ENCODE results near the gene SMAD9.

- TF ChIP-seq TAF1 (IDR thresholded peaks at IDR 0.05; ENCODE audit: borderline replicate concordance, insufficient read depth, low read length): no peak
- TF ChIP-seq REST (IDR thresholded peaks at IDR 0.05; ENCODE audit: insufficient read depth in 1 of 2, low read depth in 2 of 2, low read length in 2 of 2): no peak
Observed at GRCh38 chr13:36924001-36924400, 4.0 kb upstream of the SMAD9 start.
